ENCODE results near the gene ZNF804A. TPM values are rescaled to one million over a fixed set of nuclear protein-coding genes. Genes with fewer than 3 reads are reported as not detected.

ZNF804A gene
- total and polyA plus RNA-seq, 7 donors: 0.14 to 1.1 (median 0.31) TPM; not detected in 2

DNA sequence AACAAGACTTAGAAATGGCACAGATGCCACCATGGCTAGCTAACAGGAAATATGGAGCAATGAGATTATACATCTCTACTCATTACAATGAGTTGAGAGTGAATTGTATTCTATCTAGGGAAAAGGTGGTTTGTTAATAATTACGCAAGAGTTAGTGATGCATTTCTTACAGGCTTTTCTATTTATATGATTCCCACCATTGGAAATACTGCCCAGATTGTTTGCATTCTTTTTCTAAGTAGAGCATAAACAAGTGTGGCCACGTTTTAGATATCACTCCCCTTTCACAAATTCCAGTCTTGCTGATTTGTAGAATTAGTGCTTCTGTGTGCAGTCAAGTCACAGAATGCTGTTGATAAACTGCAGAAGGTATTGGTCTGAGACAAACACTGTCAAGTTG lies 56.6 kb downstream of the ZNF804A start:
- Histone ChIP-seq H3K27me3 (no peaks in the 10 kb centered on the region), H3K4me1 (no peaks in the 10 kb centered on the region), H3K27ac (no peak overlapping the region), H3K36me3 (no peaks in the 10 kb centered on the region), H3K4me3 (no peak overlapping the region), H3K9me3 (no peaks in the 10 kb centered on the region)
- intact Hi-C loops (cut with DNase I): no loop called here
- no peak for DNase-seq
- TF ChIP-seq EP300 (IDR thresholded peaks at IDR 0.05): no peak
- TF ChIP-seq POLR2AphosphoS5 (IDR thresholded peaks at IDR 0.05): no peak
- TF ChIP-seq POLR2A (IDR thresholded peaks at IDR 0.05): no peak
- 53 to 56% methylated on average over 2 of the region's 2 CpGs for WGBS, 2 donors

DNA sequence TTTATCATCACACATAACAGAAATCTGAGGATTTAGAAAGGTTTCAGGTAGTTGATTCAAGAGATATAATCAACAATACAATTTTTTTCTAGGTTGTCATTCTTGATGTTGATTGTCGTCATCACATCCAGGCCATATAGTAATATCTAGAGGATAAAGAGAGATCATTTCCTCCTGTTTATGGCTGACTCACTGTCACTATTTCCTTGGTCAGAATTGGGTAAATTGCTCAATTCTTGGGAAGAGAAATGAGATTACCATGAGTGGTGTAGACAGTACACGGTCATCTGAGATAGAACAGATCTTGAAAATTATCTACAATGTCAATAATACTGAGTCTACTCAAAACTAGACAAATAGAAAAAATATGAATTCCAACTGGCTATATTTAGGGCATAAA lies 78.8 kb downstream of the ZNF804A start:
- H3K4me3 ChIP-seq: no peak overlapping the region
- H3K9me3 ChIP-seq: no peaks in the 10 kb centered on the region
- TF ChIP-seq POLR2A (IDR thresholded peaks at IDR 0.05): no peak
- TF ChIP-seq, protein P1, sequence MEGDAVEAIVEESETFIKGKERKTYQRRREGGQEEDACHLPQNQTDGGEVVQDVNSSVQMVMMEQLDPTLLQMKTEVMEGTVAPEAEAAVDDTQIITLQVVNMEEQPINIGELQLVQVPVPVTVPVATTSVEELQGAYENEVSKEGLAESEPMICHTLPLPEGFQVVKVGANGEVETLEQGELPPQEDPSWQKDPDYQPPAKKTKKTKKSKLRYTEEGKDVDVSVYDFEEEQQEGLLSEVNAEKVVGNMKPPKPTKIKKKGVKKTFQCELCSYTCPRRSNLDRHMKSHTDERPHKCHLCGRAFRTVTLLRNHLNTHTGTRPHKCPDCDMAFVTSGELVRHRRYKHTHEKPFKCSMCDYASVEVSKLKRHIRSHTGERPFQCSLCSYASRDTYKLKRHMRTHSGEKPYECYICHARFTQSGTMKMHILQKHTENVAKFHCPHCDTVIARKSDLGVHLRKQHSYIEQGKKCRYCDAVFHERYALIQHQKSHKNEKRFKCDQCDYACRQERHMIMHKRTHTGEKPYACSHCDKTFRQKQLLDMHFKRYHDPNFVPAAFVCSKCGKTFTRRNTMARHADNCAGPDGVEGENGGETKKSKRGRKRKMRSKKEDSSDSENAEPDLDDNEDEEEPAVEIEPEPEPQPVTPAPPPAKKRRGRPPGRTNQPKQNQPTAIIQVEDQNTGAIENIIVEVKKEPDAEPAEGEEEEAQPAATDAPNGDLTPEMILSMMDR (IDR thresholded peaks at IDR 0.05): no peak
- H3K27ac ChIP-seq: no peak overlapping the region
- 68 to 76% methylated on average over 2 of the region's 2 CpGs for WGBS, 2 donors
- H3K36me3 ChIP-seq: no peaks in the 10 kb centered on the region
- no peaks in the 10 kb centered on the region for H3K27me3 ChIP-seq
- DNase-seq: no peak
- H3K4me1 ChIP-seq: no peaks in the 10 kb centered on the region
- intact Hi-C loops (cut with DNase I): no loop called here

DNA sequence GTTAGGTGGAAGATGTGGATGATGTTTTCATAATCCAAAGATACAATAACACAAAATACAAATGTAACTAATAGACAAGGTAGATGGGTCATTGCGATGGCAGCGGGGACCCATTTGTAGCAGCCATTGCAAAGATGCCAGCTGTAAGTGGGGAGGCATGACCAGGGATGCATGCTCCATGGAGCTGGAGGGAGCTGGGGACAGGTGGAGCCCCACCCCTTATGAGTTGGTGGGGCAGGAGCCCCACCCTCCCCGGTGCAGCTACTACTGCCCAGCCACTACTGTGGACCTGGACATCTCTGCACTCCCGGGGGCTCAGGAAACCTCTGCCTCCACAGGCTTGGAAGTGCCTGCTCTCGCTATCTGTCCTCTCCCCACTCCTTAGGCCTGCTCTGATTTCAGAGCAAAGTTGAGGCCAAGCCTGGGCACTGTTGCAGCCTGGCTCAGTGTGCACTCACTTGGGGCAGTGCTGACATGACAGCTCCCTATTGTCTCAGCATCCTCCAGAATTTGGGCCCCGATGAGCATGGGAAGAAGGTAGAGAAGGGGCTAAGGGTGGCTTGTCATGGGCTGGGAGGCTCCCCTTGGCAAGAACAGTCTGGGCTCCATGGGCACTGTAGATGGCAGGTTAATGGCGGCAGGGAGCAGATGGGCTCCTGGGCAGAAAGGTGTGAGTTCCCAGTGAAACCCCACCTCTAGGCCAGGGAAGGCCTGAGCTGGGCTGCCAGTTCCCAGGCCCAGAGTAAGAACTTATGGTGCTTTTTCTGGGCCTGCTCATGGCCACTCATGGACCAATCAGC lies 81.1 kb downstream of the ZNF804A start:
- intact Hi-C loops (cut with DNase I): no loop called here
- WGBS, 2 donors: 94 to 96% methylated on average over 7 of the region's 7 CpGs
- no peaks in the 10 kb centered on the region for H3K27me3 ChIP-seq
- TF ChIP-seq, protein P1 (IDR thresholded peaks at IDR 0.05): no peak
- TF ChIP-seq POLR2AphosphoS5 (IDR thresholded peaks at IDR 0.05) (no peak), POLR2A (IDR thresholded peaks at IDR 0.05) (no peak), EP300 (IDR thresholded peaks at IDR 0.05) (no peak)
- no peaks in the 10 kb centered on the region for H3K36me3 ChIP-seq
- no peak for DNase-seq
- H3K27ac ChIP-seq: no peak overlapping the region
- no peaks in the 10 kb centered on the region for H3K9me3 ChIP-seq
- H3K4me3 ChIP-seq: no peak overlapping the region
- H3K4me1 ChIP-seq: no peaks in the 10 kb centered on the region

DNA sequence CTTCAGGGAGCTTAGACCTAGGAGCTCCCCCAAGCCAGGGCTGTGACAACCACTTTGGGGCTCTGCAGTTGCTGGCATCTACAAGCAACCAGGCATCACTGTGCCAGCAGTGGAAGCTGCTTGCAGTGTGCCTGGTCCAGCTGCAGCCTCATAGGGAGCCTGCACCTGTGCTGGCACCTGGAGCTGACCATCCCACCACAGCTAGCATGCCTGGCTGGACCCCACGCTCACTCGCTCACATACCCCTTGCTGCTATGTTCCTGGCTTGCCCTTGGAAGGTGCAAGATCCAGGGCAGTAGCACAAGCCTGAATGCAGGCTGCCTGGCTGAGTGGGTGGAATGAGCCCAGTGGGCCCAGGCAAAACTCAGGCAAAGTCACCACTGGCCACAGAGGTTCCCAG lies 82.5 kb downstream of the ZNF804A start:
- 95 to 99% methylated on average over 2 of the region's 2 CpGs for WGBS, 2 donors
- intact Hi-C loops (cut with DNase I): no loop called here
- Histone ChIP-seq H3K27ac (no peak overlapping the region), H3K4me1 (no peaks in the 10 kb centered on the region), H3K27me3 (no peaks in the 10 kb centered on the region), H3K9me3 (no peaks in the 10 kb centered on the region), H3K4me3 (no peak overlapping the region), H3K36me3 (no peaks in the 10 kb centered on the region)
- no peak for TF ChIP-seq POLR2AphosphoS5 (IDR thresholded peaks at IDR 0.05)
- TF ChIP-seq, protein P1 (IDR thresholded peaks at IDR 0.05): no peak
- TF ChIP-seq EP300 (IDR thresholded peaks at IDR 0.05): no peak
- TF ChIP-seq POLR2A (IDR thresholded peaks at IDR 0.05): no peak
- no peak for DNase-seq

DNA sequence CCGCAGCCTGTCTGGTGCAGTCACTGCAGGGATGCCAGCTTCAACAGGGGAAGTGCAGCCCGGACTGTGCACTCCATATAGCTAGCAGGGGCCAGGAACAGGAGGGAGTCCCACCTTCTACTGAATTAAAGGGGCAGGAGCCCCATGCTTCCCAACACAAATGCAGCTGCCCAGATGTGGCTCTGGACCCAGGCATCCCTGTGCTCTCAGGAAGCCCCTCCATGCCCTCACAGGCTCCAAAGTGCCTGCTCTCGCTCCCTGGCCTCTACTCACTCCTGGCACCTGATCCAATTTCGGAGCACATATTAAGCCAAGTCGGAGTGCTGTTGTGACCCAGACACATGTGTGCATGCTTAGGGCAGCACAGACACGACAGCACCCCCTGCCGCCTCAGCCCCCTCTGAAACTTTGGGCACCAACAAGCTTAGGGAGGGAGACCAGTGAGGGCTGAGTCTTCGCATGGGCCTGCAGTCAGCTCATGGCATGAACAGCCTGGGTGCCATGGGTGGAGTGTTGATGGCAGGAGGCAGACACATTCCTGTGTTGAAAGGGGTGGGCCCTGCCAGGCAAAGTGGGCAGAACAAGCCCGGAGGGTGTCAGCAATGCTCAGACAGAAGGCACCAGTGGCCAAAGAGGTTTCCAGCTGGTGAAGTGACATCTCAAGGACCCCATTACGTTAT lies 83.5 kb downstream of the ZNF804A start:
- TF ChIP-seq, protein P1 (IDR thresholded peaks at IDR 0.05): no peak
- TF ChIP-seq POLR2A (IDR thresholded peaks at IDR 0.05) (no peak), POLR2AphosphoS5 (IDR thresholded peaks at IDR 0.05) (no peak), EP300 (IDR thresholded peaks at IDR 0.05) (no peak)
- Histone ChIP-seq H3K4me3 (no peak overlapping the region), H3K36me3 (no peaks in the 10 kb centered on the region), H3K4me1 (no peaks in the 10 kb centered on the region), H3K27ac (no peak overlapping the region), H3K9me3 (no peaks in the 10 kb centered on the region), H3K27me3 (no peaks in the 10 kb centered on the region)
- intact Hi-C loops (cut with DNase I): no loop called here
- WGBS, 2 donors: 85 to 89% methylated on average over 10 of the region's 10 CpGs
- no peak for DNase-seq
